Type B pancreatic cell (in vitro differentiated cells): ENCODE data around the gene RNF169. TPM values are rescaled to one million over a fixed set of nuclear protein-coding genes. Genes with fewer than 3 reads are reported as not detected.

ENCODE experiments used
- DNase-seq: peaks from one replicate; pipeline ENCODE4 v3.0.0; 2021; ENCODE audit warnings: mixed read lengths; ENCODE audit not compliant: unreplicated experiment; ENCODE audit errors: extremely low spot score
- H3K27ac Mint-ChIP-seq: 2 replicates; pipeline ENCODE4 v1.8.0; 2021; ENCODE audit warnings: mild to moderate bottlenecking, mixed read lengths
- H3K27me3 Mint-ChIP-seq: 2 replicates; pipeline ENCODE4 v1.8.0; 2021; ENCODE audit warnings: mixed read lengths
- H3K36me3 Mint-ChIP-seq: 2 replicates; pipeline ENCODE4 v1.8.0; 2021; ENCODE audit warnings: mixed read lengths
- H3K4me1 Mint-ChIP-seq: one replicate; pipeline ENCODE4 v1.8.0; 2021; ENCODE audit warnings: mixed read lengths; ENCODE audit not compliant: unreplicated experiment
- H3K4me3 Mint-ChIP-seq: 2 replicates; pipeline ENCODE4 v1.8.0; 2021; ENCODE audit warnings: mild to moderate bottlenecking, mixed read lengths
- H3K9me3 Mint-ChIP-seq: 2 replicates; pipeline ENCODE4 v1.8.0; 2021; ENCODE audit warnings: mixed read lengths
- CTCF ChIP-seq: fragments of 200-600 bp; sonication (generic); conservative IDR thresholded peaks from 2 replicates; pipeline ENCODE4 v1.5.0; 2021; ENCODE audit warnings: antibody characterized with exemption, mild to moderate bottlenecking
- total RNA-seq: library from RNA; stranded (reverse); gene quantifications from 2 replicates; pipeline ENCODE4 v1.2.1, GENCODE V29; 2021; ENCODE audit warnings: low replicate concordance

RNF169 gene
- total RNA-seq, 1 donor from 2014 or later: 18.8 TPM

GRCh38 chr11:74723511-74723910, 25.1 kb upstream of the RNF169 start:
- peaks cover 54% of the 10 kb centered on the region for H3K27me3 Mint-ChIP-seq
- no peaks in the 10 kb centered on the region for H3K9me3 Mint-ChIP-seq
- H3K36me3 Mint-ChIP-seq: no peaks in the 10 kb centered on the region
- peaks cover 8% of the 10 kb centered on the region for H3K4me1 Mint-ChIP-seq
- H3K27ac Mint-ChIP-seq: no peak overlapping the region
- no peak for TF ChIP-seq CTCF
- no peak overlapping the region for H3K4me3 Mint-ChIP-seq
- DNase-seq: no peak

GRCh38 chr11:74725701-74726100, 22.9 kb upstream of the RNF169 start:
- no peak for TF ChIP-seq CTCF
- H3K4me3 Mint-ChIP-seq: no peak overlapping the region
- H3K4me1 Mint-ChIP-seq: peaks cover 3% of the 10 kb centered on the region
- H3K27me3 Mint-ChIP-seq: peaks cover 73% of the 10 kb centered on the region
- H3K36me3 Mint-ChIP-seq: no peaks in the 10 kb centered on the region
- no peak for DNase-seq
- no peak overlapping the region for H3K27ac Mint-ChIP-seq
- H3K9me3 Mint-ChIP-seq: no peaks in the 10 kb centered on the region

GRCh38 chr11:74726547-74727182, 22.0 kb upstream of the RNF169 start:
- H3K4me1 Mint-ChIP-seq: no peaks in the 10 kb centered on the region
- H3K36me3 Mint-ChIP-seq: no peaks in the 10 kb centered on the region
- H3K4me3 Mint-ChIP-seq: peak overlapping the region; percentile 16
- no peaks in the 10 kb centered on the region for H3K9me3 Mint-ChIP-seq
- H3K27me3 Mint-ChIP-seq: peaks cover 79% of the 10 kb centered on the region
- H3K27ac Mint-ChIP-seq: no peak overlapping the region
- TF ChIP-seq CTCF: peak; percentile 87
- no peak for DNase-seq

GRCh38 chr11:74729397-74729796, 19.3 kb upstream of the RNF169 start:
- no peak for TF ChIP-seq CTCF
- Mint-ChIP-seq H3K9me3 (no peaks in the 10 kb centered on the region), H3K27ac (no peak overlapping the region), H3K4me3 (no peak overlapping the region), H3K27me3 (peaks cover 85% of the 10 kb centered on the region), H3K36me3 (no peaks in the 10 kb centered on the region), H3K4me1 (no peaks in the 10 kb centered on the region)
- DNase-seq: no peak

GRCh38 chr11:74730571-74731260, 17.9 kb upstream of the RNF169 start:
- peaks cover 85% of the 10 kb centered on the region for H3K27me3 Mint-ChIP-seq
- no peak for TF ChIP-seq CTCF
- DNase-seq: no peak
- H3K4me1 Mint-ChIP-seq: peaks cover 5% of the 10 kb centered on the region
- H3K36me3 Mint-ChIP-seq: no peaks in the 10 kb centered on the region
- no peak overlapping the region for H3K27ac Mint-ChIP-seq
- no peaks in the 10 kb centered on the region for H3K9me3 Mint-ChIP-seq
- H3K4me3 Mint-ChIP-seq: peak overlapping the region; percentile 83
